ENCODE measurements around the gene CCDC28B.

GRCh38 chr1:32199717-32200072 lies 700 bp upstream of the CCDC28B start:
- TF ChIP-seq CTCF (IDR thresholded peaks at IDR 0.05), result no peak
- TF ChIP-seq POLR2A (IDR thresholded peaks at IDR 0.05), result no peak
- TF ChIP-seq EP300 (IDR thresholded peaks at IDR 0.05), result no peak

Data from tibial nerve (tissue), 4 donors.